LNCAP (cell line): ENCODE measurements around the gene TOMM7.
A peak's percentile ranks its signal among the peaks of the same experiment; 100 is the strongest.

ENCODE experiments used
- CTCF ChIP-seq: fragments of 450-650 bp; IDR thresholded peaks from 2 replicates; pipeline ENCODE4 v1.5.1; 2017; ENCODE audit warnings: mild to moderate bottlenecking

Gene TOMM7

GRCh38 chr7:22864855-22865601, 42.4 kb upstream of the TOMM7 start:
- no peak for TF ChIP-seq CTCF

GRCh38 chr7:22864301-22864700, 41.7 kb upstream of the TOMM7 start:
- no peak for TF ChIP-seq CTCF

GRCh38 chr7:22863156-22863899, 40.7 kb upstream of the TOMM7 start:
- TF ChIP-seq CTCF, result no peak

DNA sequence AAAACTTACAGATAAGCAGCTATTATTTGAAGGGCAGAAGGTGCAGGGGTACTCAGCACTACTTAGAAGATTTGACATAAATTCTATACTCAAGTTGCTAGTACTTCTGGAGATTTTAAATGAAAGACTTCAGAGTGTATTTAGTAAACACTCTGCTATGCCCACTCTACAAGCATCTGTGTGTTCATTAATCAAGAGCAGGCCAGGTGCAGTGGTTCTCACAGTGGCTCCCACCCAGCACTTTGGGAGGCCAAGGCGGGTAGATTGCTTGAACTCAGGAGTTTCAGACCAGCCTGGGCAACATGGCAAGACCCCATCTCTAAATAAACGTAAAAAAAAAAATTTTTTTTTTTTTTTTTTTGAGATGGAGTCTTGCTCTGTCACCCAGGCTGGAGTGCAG, 38.9 kb upstream of the TOMM7 start:
- TF ChIP-seq CTCF, result no peak

DNA sequence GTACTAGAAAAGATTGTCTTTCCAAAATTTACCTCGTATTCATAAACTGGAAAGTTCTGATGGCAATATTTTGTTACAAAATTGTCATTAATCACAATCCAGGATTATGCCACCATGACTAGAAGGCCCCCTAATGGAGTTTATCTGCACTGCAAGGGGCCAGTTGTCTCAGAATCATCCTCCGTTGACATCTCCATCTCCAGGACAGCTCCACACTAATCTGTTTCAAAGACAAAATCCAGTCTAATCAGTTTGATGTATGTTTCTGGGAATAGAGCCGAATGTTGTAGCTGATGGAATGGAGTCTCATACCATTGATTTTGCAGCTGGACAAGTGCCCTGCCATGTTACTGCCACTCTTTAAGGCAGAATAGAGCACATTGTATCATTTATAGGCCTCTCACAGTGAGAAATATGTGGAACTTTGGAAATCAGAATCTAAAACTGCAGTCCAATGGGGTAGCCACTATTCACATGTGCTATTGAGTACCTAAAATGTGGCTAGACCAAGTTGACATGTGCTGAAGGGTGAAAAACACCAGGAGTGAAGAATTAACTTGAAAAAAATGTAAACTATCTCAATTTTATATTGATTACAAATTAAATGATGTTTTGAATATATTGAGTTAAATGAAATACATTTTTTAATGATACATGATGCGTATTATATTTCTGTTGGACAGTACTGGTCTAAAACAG, 38.3 kb upstream of the TOMM7 start:
- peak; percentile 53 for TF ChIP-seq CTCF

- no peak for TF ChIP-seq CTCF
Observed at GRCh38 chr7:22860337-22860736, 37.7 kb upstream of the TOMM7 start.

DNA sequence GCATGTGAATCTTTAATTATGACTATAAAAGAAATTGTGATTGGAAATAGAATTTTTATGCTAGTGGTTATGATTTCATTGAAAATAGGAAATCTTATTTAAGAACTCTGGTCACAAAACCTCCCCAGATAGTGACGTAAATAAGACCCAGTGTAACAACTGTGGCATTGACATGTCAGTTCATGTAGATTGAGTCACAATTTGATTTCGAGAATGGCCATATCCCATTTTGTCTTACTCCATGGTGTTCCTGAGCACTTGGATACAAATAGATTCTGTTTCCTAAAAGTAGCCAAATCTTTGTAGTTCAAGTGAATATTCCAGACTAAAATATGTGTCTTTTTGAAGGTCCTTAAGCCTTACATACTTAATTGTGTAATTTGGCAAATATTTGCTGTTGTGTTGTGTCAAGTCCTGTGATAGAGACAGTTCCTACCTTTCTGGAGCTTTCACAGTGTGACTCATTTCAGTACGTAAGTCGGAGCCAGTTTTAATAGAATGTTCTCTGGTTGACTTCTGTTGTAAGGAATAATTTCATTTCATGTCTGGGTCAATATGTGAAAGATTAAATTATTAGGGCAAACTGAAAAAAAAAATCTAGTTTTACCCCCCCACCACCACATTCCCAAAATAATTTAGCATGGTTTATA, 37.1 kb upstream of the TOMM7 start:
- TF ChIP-seq CTCF, result no peak
